GM11168 (cell line): ENCODE measurements around the gene DNAH10.
"Not testable (repeated sequence)": the region's sequence is repeated elsewhere in the genome, so short reads cannot be mapped to it uniquely, and the experiment has no call there.

Experiments used
- in situ Hi-C: fragments of 300-500 bp; cut with MboI; formaldehyde crosslinking; loops from one replicate; pipeline ENCODE4 v1.12.0; 2022; ENCODE audit warnings: low sequenced_read_pairs; ENCODE audit not compliant: unreplicated experiment

The DNAH10 gene

DNA sequence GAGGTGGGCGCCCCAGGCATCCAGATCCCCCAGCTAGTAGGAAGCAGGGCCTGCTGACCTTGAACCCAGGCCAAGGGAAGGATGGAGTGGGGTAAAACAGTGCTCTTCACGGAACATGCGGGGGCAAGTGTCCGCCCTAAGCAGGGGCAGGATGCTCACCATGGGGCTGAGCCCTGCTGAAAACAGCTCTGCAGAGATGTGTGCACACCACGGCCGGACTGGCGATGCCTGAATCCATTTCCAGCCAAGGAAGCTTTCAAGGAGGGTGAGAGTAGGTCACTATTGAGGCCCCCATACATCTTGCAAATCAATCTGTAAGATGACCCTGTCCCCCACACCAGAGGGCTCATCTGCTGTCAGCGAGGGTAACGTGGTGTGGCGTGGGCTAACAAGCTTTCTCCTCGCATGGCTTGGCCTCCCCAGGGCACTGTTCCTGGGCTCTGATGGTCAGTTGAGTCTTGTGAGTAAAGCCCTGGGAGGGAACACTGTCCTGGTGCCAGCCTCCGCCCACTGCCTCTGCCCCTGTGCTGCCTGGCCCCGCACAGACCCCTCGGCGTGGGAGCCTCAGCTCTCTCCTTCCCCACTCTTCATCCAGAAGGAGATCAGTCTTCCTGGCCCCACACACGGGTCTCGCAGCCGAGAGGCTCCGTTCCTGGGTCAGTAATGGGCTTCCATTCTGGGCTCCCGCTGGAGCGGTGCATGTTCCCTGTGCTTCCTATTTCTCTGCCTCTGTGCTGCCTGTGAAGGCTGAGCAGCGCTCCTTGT, 141.4 kb downstream of the DNAH10 start:
- in situ Hi-C loops = no loop called here

DNA sequence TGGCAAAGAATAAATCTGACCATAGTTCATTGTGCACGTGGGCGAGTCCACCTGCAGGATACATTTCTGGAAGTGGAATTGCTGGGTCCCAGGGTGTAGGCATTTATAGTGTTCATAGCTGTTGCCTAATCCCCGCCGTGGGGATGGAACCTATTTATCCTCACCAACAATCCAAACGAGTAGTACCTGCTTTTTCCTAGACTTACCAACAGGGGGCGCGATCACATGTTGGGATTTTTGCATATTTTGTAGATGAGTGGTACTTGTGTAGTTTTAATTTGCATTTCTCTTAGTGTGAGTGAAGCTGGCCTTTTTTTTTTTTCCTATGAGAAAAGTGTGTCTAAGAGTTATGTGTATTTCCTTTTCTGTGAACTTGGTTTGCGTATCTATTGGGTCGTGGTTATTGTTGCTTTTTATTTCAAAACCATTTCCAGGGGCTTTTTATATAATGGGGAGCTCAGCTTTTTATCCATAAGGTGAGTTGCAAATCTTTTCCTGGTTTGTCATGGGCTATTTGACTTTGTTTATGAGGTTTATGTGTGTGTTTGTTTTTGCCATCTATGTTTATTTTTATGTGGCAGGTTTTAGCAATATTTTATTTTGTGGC, 143.3 kb downstream of the DNAH10 start:
- in situ Hi-C loops = no loop called here

GRCh38 chr12:123906711-123907420, 144.8 kb downstream of the DNAH10 start:
- in situ Hi-C loops = no loop called here

DNA sequence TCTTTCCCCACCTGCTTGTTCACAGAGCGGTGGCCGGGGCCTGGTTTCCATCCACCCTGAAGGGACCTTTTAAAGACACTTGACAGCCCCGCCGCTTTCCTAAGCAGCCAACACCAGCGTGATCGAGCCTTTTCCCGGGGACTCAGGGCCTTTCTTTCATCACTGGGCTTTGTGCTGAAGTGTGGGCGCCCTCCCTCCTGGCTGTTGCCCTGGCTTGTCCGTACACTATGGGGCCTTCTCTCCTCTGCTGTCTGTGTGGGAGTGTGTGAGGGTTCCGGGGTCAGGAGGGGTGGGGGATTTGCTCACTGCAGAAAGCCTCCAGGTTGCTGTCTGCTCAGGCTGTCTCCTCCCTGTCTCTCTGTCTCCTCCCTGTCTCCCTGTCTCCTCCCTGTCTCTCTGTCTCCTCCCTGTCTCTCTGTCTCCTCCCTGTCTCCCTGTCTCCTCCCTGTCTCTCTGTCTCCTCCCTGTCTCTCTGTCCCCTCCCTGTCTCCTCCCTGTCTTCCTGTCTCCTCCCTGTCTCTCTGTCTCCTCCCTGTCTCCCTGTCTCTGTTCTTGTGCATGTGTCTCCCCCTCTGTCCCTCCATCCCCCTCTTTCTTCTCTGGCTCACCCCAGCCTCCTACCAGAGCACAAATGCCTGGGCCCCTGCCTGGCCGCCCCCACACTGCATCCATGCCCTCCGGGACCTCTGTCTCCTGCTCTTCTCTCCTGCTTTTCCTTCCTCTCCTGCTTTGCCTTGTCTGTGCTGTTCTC, 145.8 kb downstream of the DNAH10 start:
- in situ Hi-C loops = no loop called here

- in situ Hi-C loops = no loop called here
These were observed 147.0 kb downstream of the DNAH10 start for GRCh38 chr12:123908884-123909725.

DNA sequence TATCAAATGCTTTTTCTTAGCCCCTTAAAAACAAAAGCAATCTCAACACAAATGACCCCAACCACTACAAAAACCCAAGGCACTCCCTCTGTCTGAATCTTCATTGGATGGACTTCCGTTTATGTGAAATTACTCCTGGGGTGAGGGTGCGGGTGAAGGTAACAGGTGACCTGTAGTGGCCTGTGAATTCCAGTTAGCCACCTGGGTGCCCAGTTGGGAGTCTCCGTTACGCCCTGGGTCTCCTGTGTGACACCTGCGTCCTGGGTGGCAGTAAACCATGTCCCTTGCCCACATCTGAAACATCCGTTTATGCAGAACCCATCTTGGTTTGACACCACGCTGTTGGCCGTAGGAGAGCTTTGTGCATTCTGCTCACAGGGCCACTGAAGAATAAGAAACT, 148.0 kb downstream of the DNAH10 start:
- in situ Hi-C loops = no loop called here

GRCh38 chr12:123910761-123911193, 148.7 kb downstream of the DNAH10 start:
- in situ Hi-C loops = no loop called here

DNA sequence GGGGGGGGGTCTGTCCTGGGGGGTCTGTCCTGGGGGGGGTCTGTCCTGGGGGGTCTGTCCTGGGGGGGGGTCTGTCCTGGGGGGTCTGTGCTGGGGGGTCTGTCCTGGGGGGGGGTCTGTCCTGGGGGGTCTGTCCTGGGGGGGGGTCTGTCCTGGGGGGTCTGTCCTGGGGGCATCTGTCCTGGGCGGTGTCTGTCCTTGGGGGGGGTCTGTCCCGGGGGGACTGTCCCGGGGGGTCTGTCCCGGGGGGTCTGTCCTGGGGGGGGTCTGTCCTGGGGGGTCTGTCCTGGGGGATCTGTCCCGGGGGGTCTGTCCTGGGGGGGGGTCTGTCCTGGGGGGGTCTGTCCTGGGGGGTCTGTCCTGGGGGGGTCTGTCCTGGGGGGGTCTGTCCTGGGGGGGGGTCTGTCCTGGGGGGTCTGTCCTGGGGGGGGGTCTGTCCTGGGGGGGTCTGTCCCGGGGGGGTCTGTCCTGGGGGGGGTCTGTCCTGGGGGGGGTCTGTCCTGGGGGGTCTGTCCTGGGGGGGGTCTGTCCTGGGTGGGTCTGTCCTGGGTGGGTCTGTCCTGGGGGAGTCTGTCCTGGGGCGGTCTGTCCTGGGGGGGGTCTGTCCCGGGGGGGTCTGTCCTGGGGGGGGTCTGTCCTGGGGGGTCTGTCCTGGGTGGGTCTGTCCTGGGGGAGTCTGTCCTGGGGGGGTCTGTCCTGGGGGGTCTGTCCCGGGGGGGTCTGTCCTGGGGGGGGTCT, 149.7 kb downstream of the DNAH10 start:
- in situ Hi-C loops = not testable (repeated sequence)

DNA sequence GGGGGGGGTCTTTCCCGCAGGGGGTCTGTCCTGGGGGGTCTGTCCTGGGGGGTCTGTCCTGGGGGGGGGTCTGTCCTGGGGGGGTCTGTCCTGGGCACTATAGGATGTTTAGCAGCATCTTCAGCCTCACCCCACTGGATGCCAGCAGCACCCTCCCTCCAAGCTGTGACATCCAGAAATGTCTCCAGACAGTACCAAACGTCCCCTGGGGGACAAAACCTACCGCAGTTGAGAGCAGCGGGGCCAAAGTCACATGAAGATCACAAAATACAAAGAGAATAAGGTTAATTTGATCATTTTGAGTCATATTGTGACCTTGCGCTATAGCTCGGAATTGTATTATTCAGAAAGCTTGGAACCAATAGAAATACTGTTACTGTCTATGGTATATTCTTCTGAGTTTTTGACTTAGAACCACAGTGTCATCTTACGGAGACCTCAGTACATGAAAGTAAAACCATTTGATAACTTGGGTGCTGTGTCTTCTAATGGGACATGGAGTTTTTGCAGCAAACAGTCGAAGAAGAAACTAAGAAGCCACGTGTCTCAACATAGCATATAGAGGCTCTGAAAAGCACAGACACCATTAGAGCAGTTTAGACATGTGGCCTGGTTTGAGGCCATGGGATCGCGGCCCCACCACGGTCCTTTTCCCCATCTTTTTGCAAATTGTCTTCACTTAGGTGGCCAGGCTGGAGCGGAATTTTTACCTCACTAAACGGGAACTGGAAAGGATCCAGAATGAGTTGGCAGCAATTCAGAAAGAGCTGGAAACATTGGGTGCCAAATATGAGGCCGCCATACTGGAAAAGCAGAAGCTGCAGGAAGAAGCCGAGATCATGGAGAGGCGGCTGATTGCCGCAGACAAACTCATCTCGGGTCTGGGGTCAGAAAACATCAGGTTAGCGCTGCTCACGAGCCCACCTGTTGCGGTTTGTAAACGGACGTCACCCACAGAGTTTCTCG, 150.6 kb downstream of the DNAH10 start:
- in situ Hi-C loops = no loop called here

GRCh38 chr12:123914726-123915333, 152.7 kb downstream of the DNAH10 start:
- in situ Hi-C loops = no loop called here

DNA sequence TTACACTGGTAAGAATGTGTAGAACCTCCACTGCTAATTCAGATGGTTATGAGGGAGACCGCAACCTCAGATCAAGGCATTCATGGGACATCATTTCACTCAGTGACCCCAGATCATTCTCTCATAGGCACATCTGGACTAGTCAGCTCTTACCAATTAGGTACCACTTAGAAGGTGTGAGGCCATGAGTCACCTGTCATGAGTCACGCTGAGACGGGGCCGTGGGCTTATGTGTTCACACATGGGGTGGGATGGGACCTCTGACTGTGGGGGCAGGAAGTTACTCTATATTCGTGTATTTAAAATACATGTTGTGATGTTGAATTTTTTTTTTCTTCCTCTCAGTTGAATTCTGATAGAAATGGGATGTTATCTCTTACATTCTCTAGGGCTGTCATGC, 154.6 kb downstream of the DNAH10 start:
- in situ Hi-C loops = no loop called here

- in situ Hi-C loops = no loop called here
These were observed 155.3 kb downstream of the DNAH10 start for GRCh38 chr12:123917337-123917850.

GRCh38 chr12:123919980-123920360, 157.9 kb downstream of the DNAH10 start:
- in situ Hi-C loops = no loop called here

DNA sequence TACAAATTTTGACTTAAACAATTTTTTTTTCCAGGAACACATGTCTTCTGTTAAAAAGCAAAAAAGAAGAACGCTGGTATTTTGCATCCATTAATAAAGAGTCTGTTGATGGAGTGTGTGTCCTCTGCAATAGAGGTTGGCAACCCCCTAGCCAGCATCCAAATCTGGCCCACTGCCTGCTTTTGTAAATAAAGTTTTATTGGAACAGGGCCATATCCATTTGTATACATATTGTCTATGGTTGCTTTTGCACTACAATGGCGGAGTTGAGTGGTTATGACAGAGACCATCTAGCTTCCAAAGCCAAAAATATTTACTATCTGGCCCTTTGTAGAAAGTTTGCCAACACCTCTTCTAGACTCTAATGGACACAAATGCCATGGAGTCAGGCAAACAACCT, 160.9 kb downstream of the DNAH10 start:
- in situ Hi-C loops = no loop called here

- in situ Hi-C loops = no loop called here
These were observed 161.8 kb downstream of the DNAH10 start for GRCh38 chr12:123923927-123924326.

GRCh38 chr12:123924539-123924938, 162.4 kb downstream of the DNAH10 start:
- in situ Hi-C loops = no loop called here

DNA sequence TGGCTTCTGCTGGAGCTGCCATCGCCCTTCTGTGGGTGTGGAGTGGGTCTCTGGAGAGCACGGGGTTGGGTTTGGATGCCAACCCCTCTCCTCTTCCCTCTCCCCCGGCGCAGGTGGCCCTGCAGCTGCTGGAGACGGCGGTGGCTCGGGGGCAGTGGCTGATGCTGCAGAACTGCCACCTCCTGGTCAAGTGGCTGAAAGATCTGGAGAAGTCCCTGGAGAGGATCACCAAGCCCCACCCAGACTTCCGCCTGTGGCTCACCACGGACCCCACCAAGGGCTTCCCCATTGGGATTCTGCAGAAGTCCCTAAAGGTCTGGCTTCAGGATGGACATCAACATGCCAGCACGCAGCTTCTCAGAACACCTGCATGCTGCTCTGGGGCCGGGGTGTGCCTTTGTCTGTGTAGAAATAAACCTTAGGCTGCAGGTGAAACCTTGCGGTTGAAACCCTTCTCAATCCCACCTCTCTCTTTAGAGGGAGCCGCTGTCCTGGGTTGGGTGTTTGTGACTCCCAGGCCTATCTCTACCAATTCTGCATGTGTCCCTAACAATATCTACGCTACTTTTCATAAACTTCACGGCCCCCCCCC, 166.3 kb downstream of the DNAH10 start:
- in situ Hi-C loops = no loop called here
